SK-MEL-5 (cell line): ENCODE measurements around the gene PARVG. TPM values are rescaled to one million over a fixed set of nuclear protein-coding genes. Genes with fewer than 3 reads are reported as not detected.

Source experiments
- DNase-seq: peaks from one replicate; pipeline ENCODE4 v3.0.0-alpha.2; 2016; ENCODE audit warnings: low read depth, low spot score
- in situ Hi-C: cut with HindIII; loops from 2 replicates; pipeline ENCODE4 v1.10.0; 2016; ENCODE audit warnings: low sequenced_read_pairs, high pct_unique_total_duplicates, low pct_unique_long_range_greater_than_20kb
- total RNA-seq: library from RNA; depleted of rRNA; stranded (reverse); fragments of >200 nt; shearing (Covaris generic); gene quantifications from 2 replicates; pipeline ENCODE4 v1.2.3, GENCODE V29; 2014

Gene PARVG
- total RNA-seq, 1 experiment from 2014 or later = not detected

DNA sequence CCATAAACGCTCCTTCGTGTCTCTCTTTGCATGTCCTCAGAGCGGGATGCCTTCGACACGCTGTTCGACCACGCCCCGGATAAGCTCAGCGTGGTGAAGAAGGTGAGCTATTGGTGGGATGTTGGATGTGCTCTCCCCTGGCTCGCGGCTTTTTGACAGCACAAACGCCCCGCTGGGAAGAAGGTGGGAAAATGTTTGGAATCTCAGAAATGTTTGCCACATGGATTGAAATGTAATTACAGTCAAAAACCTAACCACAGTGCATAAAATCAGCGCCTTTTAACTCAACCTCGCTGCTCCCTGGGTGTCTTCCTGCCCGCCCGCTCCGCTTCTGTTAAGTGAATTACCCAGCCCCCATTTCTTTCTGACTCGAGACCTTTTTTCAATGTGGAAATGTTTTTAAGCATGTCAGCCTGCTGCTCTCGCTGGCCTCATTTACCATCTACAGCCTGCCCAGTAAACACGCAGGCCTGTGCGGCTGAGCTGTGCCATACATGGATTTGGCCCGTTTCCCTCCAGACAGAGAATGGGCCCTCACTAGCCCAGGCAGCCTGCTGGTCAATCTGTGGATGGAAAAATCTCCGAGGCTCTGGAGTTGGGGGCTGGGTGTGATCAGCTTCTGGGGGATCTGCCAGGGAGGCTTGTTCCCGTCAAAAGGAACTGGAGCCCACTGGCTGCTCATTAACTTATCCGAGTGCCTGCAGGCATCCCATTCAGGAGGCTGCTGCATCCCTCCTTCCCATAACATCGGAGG lies 32.7 kb upstream of the PARVG start:
- DNase-seq = no peak
- in situ Hi-C loops = no loop called here

DNA sequence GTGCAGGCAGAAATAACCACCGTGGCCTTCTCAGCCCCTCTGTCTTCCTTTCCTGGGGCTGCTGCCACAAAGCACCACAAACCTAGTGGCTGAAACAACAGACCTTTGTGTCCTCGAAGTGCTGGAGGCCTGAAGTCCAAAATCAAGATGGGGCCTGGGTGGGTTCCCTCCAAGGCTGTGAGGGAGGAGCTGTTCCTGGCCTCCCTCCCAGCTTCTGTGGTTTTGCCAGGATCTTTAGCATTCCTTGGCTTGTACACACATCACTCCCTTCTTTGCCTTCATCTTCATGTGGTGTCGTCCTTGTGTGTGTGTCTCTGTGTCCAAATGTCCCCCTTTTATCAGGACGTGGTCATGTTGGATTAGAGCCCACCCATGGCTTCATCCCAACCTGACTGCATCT lies 29.0 kb upstream of the PARVG start:
- in situ Hi-C loops = no loop called here
- DNase-seq = peak; percentile 58

DNA sequence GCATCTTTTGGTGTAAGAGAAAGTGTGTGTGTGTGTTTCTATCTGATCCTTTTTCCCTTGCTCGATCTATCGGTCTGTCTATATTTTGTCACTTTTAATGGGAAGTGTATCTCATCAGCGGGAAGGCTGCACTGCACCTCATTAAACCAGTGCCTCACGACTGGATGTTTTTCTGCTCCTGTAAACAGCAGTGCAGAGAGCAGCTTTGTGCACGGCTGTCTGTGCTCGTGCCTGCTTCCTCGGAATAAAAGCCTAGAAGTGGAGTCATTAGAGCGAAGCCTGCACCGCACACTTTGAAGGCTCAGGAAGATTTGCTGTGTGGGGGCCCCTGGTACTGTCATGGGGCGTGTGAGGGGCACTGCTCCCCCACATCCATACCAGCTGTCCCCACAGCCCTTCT lies 27.0 kb upstream of the PARVG start:
- DNase-seq = no peak

DNA sequence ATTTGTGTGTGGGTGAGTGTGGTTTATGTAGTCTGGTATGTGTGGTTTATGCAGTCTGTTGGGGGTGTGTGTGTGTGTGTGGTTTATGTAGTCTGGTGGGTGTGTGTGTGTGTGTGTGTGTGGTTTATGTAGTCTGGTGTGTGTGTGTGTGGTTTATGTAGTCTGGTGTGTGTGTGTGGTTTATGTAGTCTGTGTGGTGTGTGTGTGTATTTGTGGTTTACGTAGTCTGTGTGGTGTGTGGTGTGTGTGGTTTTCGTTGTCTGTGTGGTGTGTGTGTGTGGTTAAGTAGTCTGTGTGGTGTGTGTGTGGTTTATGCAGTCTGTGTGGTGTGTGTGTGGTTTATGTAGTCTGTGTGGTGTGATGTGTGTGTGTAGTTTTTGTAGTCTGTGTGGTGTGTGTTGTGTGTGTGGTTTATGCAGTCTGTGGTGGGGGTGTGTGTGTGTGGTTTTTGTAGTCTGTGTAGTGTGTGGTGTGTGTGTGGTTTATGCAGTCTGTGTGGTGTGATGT lies 26.2 kb upstream of the PARVG start:
- in situ Hi-C loops = no loop called here

More for the DNA sequence above, 27.0 kb upstream of the PARVG start:
- in situ Hi-C loops = no loop called here

DNA sequence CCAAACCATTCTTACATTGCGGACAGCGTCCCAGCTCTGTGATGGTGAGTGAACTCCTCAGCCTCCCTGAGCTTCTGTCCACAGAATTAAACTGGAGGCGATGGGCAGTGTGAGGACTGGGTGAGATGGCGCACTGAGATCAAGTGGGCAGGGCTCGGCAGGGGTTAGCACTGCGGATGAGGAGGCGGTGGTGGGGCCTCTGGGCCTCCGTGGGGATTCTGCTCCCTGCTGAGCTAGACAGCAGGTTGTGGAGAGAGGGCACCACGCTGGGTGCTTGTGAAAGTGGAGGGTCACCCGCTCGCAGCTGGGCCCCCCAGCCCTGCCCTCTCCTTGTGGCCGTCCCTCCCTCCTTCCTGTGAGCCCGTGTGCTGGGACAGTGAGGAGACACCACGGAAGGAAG lies 25.6 kb upstream of the PARVG start:
- no peak for DNase-seq
- in situ Hi-C loops = no loop called here

More for the DNA sequence above, 26.2 kb upstream of the PARVG start:
- no peak for DNase-seq

DNA sequence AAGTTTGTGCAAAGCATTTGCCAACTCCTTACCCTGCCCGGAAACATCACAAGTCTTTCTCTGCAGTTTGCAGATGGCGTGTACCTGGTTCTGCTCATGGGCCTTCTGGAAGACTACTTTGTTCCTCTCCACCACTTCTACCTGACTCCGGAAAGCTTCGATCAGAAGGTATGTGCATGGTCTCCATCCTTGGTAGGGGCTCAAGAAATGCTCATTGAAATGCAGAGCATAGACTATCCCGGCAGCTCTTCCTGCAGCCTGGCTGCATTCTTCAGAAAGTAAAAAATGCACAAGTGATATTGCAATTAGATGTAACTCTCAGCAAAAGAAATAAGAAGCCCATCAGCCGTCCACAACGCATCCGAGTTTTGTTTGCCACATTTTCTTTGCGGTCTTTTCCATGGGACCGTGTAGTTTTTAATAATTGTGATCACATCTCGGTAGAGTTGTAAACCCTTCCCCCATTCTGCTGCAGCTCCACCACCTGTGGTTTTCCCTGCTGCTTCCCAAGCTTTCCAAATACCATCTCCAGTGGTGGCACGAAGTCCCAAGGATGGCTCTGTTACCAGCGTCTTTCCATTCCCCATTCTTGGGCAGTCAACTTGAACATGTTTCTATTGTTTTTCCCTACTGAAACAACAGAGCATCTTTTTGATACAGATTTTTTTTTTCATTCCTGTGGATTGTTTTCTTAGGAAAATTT lies 22.7 kb upstream of the PARVG start:
- in situ Hi-C loops = no loop called here

DNA sequence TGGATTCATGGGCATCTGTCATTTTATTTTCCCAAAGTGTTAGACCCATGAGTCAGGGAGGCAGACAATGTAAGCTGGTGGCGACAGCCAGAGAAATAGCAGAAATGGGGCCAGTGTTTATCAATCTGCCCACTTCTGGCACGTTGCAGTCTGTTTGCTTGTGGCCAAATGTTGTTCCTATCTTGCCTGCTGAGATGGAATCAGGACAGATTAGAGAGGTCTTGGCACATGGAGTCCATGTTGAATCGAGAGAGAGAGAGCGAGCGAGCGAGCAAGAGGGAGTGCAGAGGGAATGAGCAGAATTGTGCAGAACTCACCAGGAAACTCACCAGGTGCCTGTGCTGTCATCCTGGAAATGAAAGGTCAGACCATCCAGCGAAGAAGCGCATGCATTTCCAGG lies 21.9 kb upstream of the PARVG start:
- in situ Hi-C loops = no loop called here
- DNase-seq = no peak

More for the DNA sequence above, 22.7 kb upstream of the PARVG start:
- DNase-seq = no peak

DNA sequence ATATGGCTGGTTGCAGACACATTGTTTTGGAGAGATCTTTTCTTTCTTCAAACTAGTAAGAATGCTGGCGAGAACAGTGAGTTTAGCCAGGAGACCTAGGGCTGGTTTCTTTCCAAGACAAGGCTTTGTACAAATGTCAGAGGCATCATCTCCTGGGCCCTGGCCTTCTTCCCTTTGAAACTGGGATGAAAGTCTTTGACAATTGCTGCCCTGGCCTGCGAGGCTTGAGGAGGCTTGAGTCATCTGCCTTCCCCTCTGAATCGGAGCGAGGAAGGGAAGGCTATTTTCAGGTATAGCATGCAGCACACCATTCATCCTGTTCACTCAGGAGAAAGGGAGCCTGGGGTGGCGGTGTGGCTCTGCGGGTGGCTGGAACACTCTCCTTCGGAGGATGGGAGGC lies 21.5 kb upstream of the PARVG start:
- in situ Hi-C loops = no loop called here

DNA sequence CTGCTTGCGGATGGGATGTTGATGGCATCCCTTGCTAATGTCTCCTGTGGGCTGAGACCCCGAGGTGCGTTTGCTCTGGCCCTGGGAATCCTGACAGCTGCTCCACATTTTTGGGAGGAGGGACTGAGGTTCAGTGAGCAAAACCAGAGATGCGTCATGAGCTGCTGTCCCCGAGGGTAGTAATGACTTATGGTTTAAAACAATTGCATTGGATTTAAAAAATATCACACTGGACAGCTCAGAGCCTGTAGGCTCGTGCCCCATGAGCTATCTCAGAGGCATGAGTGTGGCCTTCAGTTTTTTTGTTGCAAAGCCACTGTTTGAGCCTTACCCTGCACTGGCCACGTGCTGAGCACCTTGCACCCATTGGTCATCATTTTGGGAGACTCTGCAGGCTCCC lies 20.9 kb upstream of the PARVG start:
- no peak for DNase-seq
- in situ Hi-C loops = no loop called here

More for the DNA sequence above, 21.5 kb upstream of the PARVG start:
- DNase-seq = no peak

DNA sequence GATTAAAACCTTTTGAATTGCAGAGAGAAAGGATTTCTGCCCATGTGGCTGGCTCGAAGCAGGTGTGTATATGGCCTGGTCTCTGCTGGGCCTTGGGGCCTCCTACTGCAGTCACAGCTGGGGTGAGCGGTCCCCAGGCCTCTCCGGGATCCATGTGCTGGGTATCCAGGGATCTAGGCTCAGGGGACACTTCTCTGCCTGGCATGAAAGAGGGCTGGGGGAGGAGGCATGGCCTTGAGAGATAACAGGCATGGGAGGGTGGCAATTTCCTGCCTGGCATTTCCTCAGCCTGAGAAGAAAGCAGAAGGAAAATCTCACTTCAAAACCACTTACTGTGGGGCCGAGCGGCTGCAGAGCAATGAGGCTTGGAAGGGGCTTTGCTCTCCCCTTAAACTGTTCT lies 20.3 kb upstream of the PARVG start:
- in situ Hi-C loops = no loop called here
- DNase-seq = no peak

DNA sequence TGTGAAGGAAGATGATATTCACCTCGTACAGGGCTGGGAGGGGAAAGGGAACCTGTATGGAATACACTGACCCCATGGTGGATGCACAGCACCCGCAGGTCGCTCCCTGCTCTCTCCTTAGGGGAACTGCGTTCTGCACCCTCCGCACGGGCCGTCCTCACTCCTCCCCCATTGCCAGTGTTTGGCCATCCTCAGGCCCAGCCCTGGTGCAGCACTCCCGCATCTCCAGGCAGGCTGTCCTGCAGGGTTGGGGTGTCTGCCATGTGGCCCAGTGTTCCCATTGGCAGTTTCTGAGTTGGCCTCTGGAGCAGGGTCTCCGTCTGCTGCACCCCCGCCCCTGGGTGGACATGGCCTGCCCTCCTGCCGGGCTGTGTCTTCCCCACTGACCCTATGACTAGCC lies 19.1 kb upstream of the PARVG start:
- in situ Hi-C loops = no loop called here
- no peak for DNase-seq

DNA sequence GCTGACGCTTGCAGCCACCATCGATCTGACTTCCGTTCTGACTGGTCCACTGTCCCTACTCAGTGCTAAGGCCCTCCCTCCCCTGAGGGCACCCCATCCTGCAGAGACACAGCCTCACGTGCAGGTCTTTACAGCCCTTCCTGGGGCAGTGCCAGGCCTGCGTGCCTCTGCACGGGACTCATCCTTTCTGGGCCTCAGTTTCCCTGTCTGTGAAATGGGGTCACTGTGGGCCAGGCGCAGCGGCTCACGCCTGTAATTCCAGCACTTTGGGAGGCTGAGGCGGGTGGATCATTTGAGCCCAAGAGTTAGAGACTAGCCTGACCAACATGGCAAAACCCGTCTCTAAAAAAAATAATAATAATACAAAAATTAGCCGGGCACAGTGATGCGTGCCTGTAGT lies 17.8 kb upstream of the PARVG start:
- in situ Hi-C loops = no loop called here
- DNase-seq = no peak

DNA sequence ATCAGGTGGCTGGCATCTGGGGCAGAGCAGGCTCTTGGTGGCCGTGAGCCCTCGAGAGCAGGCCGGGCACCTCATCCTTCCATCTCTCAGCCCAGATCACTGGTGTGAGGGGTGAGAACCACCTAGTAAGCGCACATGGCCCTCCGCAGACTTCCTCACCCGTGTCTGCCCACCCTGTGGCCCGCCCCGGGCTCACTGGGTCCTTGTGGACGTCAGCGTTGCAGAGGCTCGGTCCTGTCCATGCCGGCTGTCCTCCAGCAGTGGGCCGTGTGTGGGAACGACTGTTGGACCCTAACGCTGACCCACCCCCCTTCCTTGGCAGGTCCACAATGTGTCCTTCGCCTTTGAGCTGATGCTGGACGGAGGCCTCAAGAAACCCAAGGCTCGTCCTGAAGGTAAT lies 17.2 kb upstream of the PARVG start:
- DNase-seq = no peak
- in situ Hi-C loops = no loop called here

DNA sequence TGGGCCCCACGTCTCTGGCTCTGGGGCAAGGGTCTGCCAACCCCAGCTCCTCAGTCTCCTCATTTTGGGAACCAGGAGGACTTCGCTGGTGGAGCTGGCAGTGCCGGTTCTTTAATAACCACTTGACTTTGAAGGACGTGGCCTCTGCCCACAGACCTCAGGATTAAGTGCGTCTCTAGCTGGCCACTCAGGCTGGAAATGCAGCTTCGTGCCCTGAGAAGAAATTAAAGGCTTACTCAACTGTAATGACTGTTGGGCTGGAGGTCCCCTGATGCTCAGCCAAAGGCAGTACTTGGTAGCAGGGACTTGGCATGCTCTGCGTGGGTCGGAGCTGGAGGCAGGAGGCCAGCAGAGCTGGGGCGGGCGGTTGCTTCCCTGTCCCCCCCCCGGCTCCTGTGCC lies 16.7 kb upstream of the PARVG start:
- in situ Hi-C loops = no loop called here
- DNase-seq = no peak

- in situ Hi-C loops = no loop called here
Measured at GRCh38 chr22:44165286-44165874, 15.3 kb upstream of the PARVG start.

GRCh38 chr22:44166498-44167276 lies 14.0 kb upstream of the PARVG start:
- no peak for DNase-seq
- in situ Hi-C loops = no loop called here

More at GRCh38 chr22:44165286-44165874, 15.3 kb upstream of the PARVG start:
- no peak for DNase-seq

DNA sequence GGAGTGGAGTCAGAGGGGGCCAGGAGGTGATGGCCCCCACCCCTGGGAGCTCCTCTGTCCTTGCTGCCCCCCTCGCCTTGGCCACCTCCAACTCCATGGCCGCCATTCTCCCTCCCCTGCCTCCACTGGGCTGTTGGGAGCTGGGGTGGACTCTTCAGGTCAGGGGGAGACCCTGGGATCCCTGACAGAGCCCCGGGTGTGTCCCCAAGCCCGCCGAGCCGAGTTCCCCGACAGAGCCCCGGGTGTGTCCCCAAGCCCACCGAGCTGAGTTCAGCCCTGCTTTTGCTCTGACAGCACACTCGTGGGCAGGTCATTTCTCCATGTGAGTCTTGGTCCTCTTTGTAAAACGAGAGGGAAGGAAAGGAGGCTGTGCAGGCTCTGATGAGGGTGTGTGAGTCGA lies 13.2 kb upstream of the PARVG start:
- in situ Hi-C loops = no loop called here
- DNase-seq = no peak

DNA sequence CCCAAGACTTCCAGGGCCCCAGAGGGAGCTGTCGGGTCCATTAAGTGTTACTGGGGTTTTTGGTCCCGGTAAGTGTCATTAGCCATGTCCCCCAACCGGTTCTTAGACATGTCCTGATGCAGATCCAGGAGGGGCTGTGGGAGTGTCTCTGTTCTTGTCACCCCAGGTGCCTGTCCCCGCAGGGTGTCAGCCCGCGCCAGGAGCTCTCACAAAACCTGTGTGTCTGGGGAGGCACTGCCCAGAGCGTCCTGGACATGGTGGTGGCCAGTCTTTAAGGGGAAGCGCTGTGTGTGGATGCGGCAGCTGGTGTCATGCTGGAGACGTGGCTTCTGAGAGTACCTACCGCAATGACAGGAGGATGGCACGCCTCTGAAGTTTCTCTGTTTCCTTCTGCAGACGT lies 12.5 kb upstream of the PARVG start:
- in situ Hi-C loops = no loop called here
- no peak for DNase-seq
